T1000 (cell line): ENCODE data around the gene KRT31.
"Not testable (repeated sequence)": the region's sequence is repeated elsewhere in the genome, so short reads cannot be mapped to it uniquely, and the experiment has no call there.

Experiments
- DNase-seq: peaks from one replicate; lab custom pipeline; 2025; ENCODE audit warnings: mixed read lengths; lab: John Stamatoyannopoulos, UW

Gene KRT31

GRCh38 chr17:41396996-41397660, at the start of gene KRT31:
TSS of gene KRT31 (minus strand) at chr17:41397608. CDS start at chr17:41397539, 69 bp downstream.
- no peak for DNase-seq

DNA sequence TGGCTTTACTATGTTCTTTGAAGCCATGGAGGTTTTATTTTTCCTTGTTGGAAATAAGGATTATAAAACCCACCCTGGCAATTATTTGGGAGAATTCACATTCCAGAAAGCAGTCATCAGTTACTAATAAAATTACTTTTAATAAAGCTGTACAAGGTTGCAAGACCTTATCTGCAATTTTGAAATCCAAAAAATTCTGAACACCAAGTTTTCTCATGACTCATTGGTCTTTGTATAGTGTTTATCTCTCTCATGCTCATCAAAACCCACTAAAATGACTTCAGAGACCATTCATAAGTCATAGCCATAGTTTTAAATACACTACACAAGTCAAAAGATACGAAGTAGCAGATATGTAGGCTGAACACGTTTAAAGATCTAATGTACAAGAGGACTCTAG, 49.4 kb upstream of the KRT31 start:
- no peak for DNase-seq

- no peak for DNase-seq
These were observed 47.2 kb upstream of the KRT31 start for GRCh38 chr17:41444640-41445039.

DNA sequence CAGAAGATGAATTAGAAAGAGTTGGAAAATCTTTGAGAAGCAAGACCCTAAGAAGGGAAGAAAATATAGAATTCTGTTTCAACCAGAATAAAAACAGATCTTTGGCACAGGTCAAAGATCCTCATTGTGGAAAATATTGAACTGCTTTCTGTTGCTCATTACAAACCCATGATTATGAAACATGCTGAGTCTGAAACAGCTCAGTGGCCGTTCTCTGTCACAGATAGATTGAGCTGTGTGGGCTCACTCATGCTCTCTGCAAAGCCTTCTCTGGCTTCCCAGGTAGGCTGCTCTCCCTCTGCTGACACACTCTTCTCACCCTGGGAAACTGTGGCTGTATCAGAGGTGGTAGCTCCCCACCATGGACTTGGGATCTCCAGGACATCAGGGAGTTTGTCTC, 46.8 kb upstream of the KRT31 start:
- no peak for DNase-seq

GRCh38 chr17:41442739-41443138, 45.3 kb upstream of the KRT31 start:
- no peak for DNase-seq

- no peak for DNase-seq
These were observed 43.2 kb upstream of the KRT31 start, which contains the start of gene KRT38 for GRCh38 chr17:41440531-41441033. TSS of gene KRT38 (minus strand) at chr17:41440983. CDS start at chr17:41440921, 62 bp downstream.

- DNase-seq: no peak
These were observed 42.0 kb upstream of the KRT31 start for GRCh38 chr17:41439375-41439774.

DNA sequence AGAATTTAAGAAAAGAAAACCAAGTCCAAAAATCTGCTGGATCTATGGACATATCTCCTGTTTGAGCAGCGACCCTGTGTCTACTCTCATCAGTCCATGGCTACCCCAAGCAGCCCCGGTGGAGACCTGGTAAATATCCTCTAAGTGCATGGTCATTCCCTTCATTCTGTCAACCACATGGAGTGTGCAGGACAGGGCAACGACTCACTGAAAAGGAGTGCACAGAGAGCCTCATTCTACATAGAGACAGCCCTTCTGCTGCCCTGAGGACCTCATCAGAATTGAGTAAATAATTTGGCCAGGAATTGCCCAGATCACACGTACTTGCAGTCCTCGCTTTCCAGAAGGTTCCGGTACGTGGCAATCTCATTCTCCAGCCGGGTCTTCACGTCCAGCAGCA, 40.4 kb upstream of the KRT31 start:
- no peak for DNase-seq

- DNase-seq: no peak
These were observed 39.8 kb upstream of the KRT31 start for GRCh38 chr17:41437254-41437653.

DNA sequence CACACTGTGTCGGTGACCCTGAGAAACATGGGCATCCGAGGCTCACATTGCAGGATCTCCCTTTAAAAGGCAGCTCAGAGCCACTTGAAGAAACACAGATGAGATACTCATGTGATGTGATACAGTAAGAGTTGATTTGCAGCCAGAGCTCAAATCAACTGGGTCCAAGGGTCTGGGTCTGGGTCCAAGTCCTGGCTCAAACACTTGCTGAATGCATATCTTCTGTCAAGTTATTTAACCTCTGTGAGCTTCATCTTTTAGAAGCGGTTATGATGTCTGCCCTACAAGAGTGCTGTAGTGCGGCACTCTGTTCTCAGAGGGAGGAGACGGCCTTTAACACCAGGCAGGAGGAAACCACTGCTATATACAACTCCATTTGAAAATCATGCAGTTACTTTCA, 37.0 kb upstream of the KRT31 start:
- DNase-seq: no peak

- no peak for DNase-seq
These were observed 36.6 kb upstream of the KRT31 start for GRCh38 chr17:41434005-41434404.

DNA sequence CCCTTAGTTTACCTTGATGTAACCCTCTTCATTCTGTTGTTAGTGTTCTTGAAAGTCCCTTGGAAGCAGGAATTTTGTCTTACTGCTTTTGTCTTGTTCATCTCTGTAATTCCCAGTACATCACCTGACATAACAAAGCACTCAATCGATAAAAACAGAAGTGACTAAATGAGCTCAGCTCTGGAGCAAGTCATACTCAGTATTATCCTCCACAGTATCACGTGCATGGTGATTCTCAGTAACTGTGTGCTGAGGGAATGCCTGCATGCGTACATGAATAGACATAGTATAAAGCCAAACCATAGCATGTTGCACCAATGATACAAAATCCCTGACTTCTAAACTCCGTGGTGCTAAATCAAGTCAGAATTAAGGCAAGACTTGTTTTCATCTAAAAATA, 36.2 kb upstream of the KRT31 start:
- DNase-seq: no peak

DNA sequence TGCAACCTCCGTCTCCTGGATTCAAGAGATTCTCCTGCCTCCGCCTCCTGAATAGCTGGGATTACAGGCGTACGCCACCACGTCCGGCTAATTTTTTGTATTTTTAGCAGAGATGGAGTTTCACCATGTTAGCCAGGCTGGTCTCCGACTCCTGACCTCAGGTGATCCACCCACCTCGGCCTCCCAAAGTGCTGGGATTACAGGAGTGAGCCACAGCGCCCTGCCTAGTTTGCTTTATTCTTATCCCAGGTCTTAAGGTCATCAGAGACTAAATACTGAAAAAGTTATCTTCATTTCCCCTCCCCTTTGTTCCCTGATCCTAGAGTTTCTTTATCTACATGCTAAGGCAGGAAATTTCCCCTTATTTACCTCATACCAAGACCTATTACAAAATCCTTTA, 33.0 kb upstream of the KRT31 start:
- DNase-seq: not testable (repeated sequence)

DNA sequence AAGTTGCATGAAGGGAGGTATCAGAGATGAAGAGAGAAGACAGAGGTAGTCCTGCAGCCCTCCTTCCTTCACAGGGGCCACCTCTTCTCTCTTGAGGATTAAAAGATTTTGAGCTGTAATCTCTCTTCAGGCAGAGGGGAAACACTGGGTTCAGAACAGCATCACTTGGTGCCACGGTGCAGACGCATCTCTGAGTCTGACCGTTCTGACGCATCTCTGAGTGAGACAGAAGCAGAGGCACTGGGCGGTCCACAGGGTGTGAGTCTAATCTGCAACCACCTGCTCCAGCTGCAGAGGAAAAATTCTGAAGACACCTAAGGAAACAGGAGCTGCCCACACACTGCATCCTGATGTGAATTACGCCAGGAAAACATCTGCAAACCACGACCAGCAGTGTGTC, 32.3 kb upstream of the KRT31 start:
- DNase-seq: no peak

DNA sequence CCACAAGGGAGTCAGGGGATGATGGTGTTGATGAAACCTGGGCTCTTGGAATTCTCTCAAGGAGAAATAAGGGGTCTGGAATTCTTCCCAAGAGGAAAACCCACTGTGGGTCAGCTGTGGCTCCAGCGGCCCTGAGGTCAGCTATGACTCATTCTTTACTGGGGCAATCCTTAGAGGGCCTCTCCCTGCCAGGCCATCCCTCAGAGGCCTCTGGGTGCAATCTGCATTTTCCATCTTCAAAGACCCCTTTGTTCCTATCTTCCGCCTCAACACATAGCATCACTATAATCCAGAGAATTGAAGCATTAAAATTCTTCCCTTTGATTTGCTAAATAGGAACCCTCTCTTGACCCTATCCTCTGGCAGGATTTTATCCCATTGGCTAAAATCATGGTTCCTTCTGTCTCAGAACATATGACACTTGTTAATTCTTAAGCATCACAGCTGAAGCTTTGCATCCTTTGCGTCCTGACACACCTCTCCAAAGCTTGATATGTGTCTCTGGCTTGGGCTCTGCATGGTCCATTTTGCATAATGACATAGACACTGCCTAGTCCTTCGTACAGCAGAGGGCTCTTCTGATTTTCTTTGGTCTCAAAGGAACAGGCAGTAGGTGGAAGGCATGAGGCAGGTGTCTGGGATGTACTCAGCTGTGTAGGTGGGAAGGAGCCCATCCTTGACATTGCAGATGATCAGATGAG, 31.3 kb upstream of the KRT31 start:
- DNase-seq: peak; percentile 14

GRCh38 chr17:41424111-41424635, 26.8 kb upstream of the KRT31 start, which contains the start of gene KRT37:
TSS of gene KRT37 (minus strand) at chr17:41424585. CDS start at chr17:41424523, 62 bp downstream.
- DNase-seq: no peak

DNA sequence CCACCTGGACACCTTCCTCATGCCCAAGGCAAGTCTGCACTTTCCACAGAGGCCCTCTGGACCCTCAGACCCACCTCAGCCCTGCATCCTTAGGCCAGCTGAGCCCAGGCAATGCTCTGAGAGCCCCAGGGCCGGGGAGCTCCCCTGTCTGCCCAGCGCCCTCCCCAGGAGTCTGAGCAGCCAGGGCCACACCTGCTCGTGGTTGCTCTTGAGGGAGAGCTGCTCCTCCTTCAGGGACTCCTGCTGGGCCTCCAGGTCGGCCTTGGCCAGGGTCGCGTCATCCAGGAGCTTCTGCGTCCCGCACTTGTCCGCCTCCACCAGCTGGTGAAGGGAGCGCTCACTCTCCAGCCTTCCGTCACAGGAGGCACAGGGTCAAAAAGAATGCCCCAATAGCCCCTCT, 25.2 kb upstream of the KRT31 start:
- not testable (repeated sequence) for DNase-seq

GRCh38 chr17:41421617-41422016, 24.2 kb upstream of the KRT31 start:
- no peak for DNase-seq

DNA sequence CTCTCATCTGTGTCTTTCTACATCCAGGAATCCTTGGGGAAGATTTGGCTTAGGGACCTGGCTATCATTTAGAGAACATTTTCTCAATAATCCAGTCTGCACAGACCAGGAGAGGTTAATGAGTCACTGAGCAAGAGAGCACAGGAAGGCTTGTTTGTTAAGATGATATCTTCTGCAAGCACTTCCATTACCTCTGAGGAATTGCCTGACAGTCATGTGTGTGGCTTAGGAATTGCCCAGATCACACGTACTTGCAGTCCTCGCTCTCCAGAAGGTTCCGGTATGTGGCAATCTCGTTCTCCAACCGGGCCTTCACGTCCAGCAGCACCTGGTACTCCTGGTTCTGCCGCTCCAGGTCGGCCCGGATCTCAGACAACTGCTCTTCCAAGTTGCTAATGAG, 23.7 kb upstream of the KRT31 start:
- no peak for DNase-seq

GRCh38 chr17:41420134-41420533, 22.7 kb upstream of the KRT31 start:
- DNase-seq: no peak

DNA sequence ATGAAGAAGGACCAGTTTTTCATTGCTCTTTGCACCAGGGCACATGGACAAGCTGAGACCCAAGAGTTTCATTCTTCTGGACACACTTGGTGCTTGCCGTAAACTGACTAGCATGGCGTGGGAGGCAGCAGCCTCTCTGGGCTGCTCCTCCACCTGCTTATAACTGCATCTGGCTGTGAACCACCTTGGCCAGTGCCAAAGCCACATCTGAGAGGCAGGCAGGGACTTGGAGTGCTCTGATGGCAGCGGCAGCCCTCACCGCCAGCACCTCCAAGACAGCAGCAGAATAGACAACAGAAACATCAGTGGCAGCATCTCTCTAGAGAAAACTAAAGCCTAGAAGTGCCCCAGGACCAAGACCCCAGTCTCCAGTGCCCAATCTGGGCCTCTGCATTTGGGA, 22.3 kb upstream of the KRT31 start:
- DNase-seq: no peak

- no peak for DNase-seq
These were observed 20.9 kb upstream of the KRT31 start for GRCh38 chr17:41418116-41418860.
